H1 (cell line): ENCODE results near the gene CPTP. TPM values are rescaled to one million over a fixed set of nuclear protein-coding genes. Genes with fewer than 3 reads are reported as not detected.

ENCODE experiments used
- SIRT6 ChIP-seq: IDR thresholded peaks from one replicate; pipeline ENCODE4 v1.7.1; 2012; ENCODE audit warnings: low read length, inconsistent platforms
- polyA plus RNA-seq, 7 experiments: library from polyadenylated mRNA; depleted of rRNA in 3 of 7; stranded (reverse) in 5 of 7; unstranded in 2 of 7; fragments of >200 nt in 5 of 7; fragments of 200-250 nt in 2 of 7; gene quantifications; 1 replicate in 5 of 7; 2 replicates in 1 of 7; 4 replicates in 1 of 7; pipeline versions ENCODE4 v1.2.1 to v1.2.3, GENCODE V29; 2011 to 2013; ENCODE audit warnings: missing spikeins in 2 of 7, mixed read lengths in 2 of 7
- total RNA-seq: library from RNA; stranded (reverse); fragmentation: NEBNext Ultra II Directional; extraction: Animal tissue kit (Norgen Biotek cat#: 25700); gene quantifications from 2 replicates; pipeline ENCODE4 v1.2.1, GENCODE V29; 2021
- TF ChIP-seq, protein P1 (sequence below): fragments of 300-600 bp; sonication (generic); IDR thresholded peaks from 2 replicates; pipeline ENCODE4 v1.7.1; 2012; ENCODE audit warnings: low read length, moderate library complexity, mild to moderate bottlenecking, inconsistent platforms; ENCODE audit not compliant: insufficient replicate concordance

CPTP gene
- total and polyA plus RNA-seq, 2 of the 8 experiments (the other 6 are each of a cell fraction or from before 2014, with no cell fraction given): 8.1 to 10.6 TPM

DNA sequence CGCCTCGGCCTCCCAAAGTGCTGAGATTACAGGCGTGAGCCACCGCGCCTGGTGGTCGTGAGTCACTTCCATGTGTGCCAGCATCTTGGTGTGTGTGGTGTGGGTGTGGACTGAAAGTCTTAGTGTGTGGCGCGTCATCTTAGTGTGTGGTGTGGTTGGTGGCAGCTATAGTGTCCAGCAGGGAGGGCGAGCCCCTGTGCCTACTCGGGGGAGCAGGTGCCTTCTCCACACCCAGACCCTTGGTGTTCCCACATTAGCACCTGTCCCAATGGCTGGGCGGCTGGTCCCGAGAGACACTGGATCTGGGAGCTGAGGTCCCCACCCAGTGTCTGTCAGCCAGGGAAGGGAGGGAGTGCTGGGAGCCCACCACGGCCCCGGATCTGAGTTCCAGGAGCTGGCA, 41.6 kb upstream of the CPTP start (continued):
- TF ChIP-seq, protein P1, sequence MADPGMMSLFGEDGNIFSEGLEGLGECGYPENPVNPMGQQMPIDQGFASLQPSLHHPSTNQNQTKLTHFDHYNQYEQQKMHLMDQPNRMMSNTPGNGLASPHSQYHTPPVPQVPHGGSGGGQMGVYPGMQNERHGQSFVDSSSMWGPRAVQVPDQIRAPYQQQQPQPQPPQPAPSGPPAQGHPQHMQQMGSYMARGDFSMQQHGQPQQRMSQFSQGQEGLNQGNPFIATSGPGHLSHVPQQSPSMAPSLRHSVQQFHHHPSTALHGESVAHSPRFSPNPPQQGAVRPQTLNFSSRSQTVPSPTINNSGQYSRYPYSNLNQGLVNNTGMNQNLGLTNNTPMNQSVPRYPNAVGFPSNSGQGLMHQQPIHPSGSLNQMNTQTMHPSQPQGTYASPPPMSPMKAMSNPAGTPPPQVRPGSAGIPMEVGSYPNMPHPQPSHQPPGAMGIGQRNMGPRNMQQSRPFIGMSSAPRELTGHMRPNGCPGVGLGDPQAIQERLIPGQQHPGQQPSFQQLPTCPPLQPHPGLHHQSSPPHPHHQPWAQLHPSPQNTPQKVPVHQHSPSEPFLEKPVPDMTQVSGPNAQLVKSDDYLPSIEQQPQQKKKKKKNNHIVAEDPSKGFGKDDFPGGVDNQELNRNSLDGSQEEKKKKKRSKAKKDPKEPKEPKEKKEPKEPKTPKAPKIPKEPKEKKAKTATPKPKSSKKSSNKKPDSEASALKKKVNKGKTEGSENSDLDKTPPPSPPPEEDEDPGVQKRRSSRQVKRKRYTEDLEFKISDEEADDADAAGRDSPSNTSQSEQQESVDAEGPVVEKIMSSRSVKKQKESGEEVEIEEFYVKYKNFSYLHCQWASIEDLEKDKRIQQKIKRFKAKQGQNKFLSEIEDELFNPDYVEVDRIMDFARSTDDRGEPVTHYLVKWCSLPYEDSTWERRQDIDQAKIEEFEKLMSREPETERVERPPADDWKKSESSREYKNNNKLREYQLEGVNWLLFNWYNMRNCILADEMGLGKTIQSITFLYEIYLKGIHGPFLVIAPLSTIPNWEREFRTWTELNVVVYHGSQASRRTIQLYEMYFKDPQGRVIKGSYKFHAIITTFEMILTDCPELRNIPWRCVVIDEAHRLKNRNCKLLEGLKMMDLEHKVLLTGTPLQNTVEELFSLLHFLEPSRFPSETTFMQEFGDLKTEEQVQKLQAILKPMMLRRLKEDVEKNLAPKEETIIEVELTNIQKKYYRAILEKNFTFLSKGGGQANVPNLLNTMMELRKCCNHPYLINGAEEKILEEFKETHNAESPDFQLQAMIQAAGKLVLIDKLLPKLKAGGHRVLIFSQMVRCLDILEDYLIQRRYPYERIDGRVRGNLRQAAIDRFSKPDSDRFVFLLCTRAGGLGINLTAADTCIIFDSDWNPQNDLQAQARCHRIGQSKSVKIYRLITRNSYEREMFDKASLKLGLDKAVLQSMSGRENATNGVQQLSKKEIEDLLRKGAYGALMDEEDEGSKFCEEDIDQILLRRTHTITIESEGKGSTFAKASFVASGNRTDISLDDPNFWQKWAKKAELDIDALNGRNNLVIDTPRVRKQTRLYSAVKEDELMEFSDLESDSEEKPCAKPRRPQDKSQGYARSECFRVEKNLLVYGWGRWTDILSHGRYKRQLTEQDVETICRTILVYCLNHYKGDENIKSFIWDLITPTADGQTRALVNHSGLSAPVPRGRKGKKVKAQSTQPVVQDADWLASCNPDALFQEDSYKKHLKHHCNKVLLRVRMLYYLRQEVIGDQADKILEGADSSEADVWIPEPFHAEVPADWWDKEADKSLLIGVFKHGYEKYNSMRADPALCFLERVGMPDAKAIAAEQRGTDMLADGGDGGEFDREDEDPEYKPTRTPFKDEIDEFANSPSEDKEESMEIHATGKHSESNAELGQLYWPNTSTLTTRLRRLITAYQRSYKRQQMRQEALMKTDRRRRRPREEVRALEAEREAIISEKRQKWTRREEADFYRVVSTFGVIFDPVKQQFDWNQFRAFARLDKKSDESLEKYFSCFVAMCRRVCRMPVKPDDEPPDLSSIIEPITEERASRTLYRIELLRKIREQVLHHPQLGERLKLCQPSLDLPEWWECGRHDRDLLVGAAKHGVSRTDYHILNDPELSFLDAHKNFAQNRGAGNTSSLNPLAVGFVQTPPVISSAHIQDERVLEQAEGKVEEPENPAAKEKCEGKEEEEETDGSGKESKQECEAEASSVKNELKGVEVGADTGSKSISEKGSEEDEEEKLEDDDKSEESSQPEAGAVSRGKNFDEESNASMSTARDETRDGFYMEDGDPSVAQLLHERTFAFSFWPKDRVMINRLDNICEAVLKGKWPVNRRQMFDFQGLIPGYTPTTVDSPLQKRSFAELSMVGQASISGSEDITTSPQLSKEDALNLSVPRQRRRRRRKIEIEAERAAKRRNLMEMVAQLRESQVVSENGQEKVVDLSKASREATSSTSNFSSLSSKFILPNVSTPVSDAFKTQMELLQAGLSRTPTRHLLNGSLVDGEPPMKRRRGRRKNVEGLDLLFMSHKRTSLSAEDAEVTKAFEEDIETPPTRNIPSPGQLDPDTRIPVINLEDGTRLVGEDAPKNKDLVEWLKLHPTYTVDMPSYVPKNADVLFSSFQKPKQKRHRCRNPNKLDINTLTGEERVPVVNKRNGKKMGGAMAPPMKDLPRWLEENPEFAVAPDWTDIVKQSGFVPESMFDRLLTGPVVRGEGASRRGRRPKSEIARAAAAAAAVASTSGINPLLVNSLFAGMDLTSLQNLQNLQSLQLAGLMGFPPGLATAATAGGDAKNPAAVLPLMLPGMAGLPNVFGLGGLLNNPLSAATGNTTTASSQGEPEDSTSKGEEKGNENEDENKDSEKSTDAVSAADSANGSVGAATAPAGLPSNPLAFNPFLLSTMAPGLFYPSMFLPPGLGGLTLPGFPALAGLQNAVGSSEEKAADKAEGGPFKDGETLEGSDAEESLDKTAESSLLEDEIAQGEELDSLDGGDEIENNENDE: no peak
- no peak for TF ChIP-seq SIRT6
